GM12891 (cell line): ENCODE results near the gene PINLYP.

Source experiments
- POLR2A ChIP-seq: IDR thresholded peaks from 2 replicates; pipeline ENCODE4 v1.6.1; 2011; ENCODE audit warnings: low read depth, low read length, control low read depth
- POLR2AphosphoS5 ChIP-seq: IDR thresholded peaks from 2 replicates; pipeline ENCODE4 v1.6.1; 2011; ENCODE audit warnings: low read depth, low read length, control low read depth
- SPI1 ChIP-seq: IDR thresholded peaks from 2 replicates; pipeline ENCODE4 v1.6.1; 2011; ENCODE audit warnings: low read depth, low read length, control low read depth

GRCh38 chr19:43541920-43542650 lies 33.5 kb upstream of the PINLYP start:
- TF ChIP-seq POLR2A (no peak), POLR2AphosphoS5 (no peak), SPI1 (no peak)
